GM18502 (cell line): ENCODE measurements around the gene KCTD19.

Source experiments
- ATAC-seq: cut with Tn5 transposase; IDR thresholded peaks from one replicate; pipeline ENCODE4 v1.9.1; 2021; ENCODE audit warnings: mild to moderate bottlenecking; ENCODE audit not compliant: unreplicated experiment, poor library complexity

KCTD19 gene

DNA sequence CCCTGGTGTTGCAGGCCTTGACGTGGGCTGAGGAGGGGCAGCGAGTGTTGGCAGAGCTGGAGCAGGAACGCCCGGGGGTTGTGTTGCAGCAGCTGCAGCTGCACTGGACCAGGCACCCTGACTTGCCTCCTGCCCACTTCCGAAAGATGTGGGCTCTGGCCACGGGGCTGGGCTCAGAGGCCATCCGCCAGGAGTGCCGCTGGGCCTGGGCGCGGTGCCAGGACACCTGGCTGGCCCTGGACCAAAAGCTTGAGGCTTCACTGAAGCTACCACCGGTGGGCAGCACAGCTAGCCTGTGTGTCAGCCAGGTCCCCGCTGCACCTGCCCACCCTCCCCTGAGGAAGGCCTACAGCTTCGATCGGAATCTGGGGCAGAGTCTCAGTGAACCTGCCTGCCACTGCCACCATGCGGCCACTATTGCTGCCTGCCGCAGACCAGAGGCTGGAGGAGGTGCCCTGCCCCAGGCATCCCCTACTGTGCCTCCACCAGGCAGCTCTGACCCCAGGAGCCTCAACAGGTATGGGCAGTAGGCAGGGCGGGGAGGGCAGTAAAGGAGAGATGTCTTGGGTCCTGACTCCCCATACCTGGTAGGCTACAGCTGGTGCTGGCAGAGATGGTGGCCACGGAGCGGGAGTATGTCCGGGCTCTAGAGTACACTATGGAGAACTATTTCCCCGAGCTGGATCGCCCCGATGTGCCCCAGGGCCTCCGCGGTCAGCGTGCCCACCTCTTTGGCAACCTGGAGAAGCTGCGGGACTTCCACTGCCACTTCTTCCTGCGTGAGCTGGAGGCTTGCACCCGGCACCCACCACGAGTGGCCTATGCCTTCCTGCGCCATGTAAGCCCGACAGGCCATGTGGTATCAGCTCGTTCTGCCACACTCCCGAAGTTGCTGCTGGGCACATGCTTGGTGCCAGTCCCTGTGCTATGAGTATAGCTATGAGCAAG, 41.6 kb downstream of the KCTD19 start:
- ATAC-seq: no peak

GRCh38 chr16:67283826-67284555, 42.5 kb downstream of the KCTD19 start:
- ATAC-seq: no peak

- no peak for ATAC-seq
These were observed 43.3 kb downstream of the KCTD19 start for GRCh38 chr16:67283039-67283825.

- ATAC-seq: no peak
These were observed 44.1 kb downstream of the KCTD19 start for GRCh38 chr16:67282447-67282805.

- ATAC-seq: no peak
These were observed 44.8 kb downstream of the KCTD19 start for GRCh38 chr16:67281536-67282446.

DNA sequence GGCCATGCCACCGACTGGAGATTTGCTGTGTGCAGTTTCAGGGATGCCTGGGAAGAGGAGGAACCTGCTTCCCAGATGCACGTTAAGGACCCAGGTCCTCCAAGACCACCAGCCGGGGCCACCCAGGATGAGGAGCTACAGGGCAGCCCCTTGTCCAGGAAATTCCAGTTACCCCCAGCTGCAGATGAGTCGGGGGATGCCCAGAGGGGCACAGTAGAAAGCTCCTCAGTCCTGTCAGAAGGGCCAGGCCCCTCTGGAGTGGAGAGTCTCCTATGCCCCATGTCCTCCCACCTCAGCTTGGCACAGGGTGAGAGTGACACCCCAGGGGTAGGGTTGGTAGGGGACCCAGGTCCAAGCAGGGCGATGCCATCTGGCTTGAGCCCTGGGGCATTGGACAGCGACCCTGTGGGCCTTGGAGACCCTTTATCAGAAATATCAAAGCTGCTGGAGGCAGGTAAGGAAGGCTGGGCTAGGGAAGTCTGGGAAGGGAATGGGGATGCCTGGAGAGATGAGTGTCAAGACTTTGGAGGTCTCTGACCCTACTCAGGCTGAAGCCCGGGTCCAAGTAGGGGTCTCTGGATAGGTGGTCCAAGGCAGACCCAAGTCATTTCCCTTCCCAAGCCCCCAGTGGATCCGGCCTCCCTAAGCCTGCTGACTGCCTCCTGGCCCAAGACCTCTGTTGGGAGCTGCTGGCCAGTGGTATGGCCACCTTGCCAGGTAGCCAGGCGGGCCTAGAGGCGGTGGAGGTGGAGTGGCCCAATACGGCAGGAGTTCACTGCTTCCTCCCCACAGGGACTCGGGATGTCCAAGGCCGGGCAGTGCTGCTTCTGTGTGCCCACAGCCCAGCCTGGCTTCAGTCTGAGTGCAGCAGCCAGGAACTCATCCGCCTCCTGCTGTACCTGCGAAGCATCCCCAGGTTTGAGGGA, 46.2 kb downstream of the KCTD19 start:
- ATAC-seq: no peak

DNA sequence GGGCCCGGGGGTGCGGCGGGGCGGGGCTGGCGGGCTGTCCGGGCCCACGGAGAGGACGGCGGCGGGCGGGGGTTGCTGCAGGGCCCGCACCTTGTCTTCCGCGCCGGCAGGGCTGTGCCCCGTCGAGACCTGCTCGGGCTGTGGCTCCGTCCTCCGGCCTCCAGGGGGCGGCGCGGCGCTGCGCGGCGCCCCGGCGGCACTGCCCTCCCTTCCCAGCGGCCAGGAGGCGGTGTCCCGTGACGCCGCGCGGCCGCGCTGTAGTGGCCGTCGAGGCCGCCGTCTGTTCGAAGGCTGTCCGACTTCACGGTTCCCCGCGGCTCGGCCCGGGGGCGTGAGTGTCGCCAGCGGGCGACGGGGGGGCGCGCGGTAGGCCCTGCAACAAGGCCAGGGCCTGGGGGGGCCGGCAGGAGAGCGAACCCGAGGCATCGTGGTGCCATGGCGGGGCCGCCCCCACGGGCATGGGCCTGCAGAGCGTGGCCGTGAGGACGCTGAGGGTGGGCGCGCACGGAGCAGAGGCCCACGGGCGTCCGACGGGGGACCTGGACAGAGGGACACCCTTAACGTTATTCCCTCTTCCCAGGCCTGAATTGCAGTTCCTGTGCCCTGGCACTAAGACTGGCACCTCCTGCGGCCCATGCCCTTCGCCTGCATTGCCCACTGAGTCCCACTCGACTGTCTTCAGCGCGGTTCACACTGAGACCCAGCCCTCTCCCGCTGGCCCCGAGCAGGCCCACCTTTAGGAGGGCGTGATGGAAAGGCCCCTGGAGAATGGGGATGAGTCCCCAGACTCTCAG, 47.0 kb downstream of the KCTD19 start, which contains the start of gene PLEKHG4:
TSS of gene PLEKHG4 (plus strand) at position 237 of the 794 bp plus-strand sequence. CDS start at position 750, 513 bp downstream.
- peak; percentile 82 for ATAC-seq

- ATAC-seq: peak; percentile 45
These were observed 47.7 kb downstream of the KCTD19 start for GRCh38 chr16:67278773-67279295.

GRCh38 chr16:67277999-67278772, 48.4 kb downstream of the KCTD19 start:
- ATAC-seq: no peak

DNA sequence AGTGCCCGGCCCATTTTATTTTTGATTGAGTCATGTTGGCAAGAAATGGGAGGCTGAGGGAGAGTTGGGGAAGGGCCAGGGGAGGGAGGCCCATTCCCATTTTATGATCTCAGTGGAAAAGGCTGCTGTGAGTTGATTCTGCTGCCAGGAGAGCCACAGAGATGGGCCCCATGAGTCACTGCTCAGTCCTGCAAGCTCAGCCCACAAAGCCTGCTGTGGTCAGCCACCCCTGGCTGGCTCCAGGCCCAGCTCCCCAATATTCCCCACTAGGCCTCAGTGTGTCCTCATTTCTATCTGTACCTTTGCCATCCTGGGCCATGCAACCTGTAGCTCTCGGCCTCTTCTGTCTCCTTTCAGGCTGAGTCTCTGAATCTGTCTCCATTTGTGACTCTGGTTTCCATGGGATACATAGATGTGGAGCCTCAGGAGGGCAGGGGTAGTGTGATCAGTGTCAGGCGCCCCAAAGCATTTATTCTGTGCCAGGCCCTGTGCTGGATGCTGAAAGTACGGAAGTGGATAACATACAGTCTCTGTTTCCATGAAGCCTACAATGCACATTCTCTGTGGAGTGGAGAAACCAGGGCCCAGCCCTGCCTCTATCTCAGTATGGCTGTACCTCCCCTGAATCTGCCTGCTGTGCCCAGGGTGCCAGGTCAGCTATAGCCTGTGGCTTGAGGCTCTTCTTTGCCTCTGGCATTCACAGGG, 49.1 kb downstream of the KCTD19 start:
- ATAC-seq: no peak

GRCh38 chr16:67275321-67275720, 51.2 kb downstream of the KCTD19 start:
- ATAC-seq: no peak

DNA sequence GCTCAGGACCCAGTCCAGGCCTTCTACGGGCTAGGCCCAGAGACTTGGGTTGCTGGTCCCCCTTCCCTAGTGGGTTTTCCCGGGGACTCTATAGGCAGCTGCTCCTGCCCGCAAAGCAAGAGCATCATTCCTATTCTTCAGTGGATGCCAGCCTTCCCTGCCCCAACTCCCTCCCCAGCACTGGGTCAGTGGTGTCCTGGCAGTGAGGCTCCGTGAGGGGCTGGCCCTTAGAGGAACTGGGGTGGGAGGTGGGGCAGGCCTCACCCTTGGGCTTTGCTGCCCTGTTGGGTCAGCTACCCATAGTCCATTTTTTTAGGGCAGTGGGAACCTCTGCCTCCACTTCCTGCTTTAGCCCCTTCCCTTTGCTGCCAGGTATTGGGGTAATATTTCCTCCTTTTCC, 55.1 kb downstream of the KCTD19 start:
- ATAC-seq: no peak

DNA sequence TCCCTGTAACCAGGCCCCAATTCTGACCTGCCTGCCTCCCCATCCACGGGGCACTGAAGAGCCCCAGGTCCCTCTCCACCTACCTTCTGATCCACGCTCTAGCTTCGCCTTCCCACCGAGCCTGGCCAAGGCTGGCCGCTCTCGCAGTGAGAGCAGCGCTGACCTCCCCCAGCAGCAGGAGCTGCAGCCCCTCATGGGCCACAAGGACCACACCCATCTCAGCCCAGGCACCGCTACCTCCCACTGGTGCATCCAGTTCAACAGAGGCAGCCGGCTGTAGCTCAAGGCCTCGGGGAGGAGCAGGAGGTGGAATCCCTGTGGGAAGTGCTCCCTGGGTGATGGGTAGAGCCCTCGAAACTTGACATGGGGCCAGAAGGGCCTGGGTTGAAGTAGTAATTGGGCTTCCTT, 55.6 kb downstream of the KCTD19 start:
- ATAC-seq: no peak

GRCh38 chr16:67269766-67270165, 56.8 kb downstream of the KCTD19 start:
- ATAC-seq: no peak

DNA sequence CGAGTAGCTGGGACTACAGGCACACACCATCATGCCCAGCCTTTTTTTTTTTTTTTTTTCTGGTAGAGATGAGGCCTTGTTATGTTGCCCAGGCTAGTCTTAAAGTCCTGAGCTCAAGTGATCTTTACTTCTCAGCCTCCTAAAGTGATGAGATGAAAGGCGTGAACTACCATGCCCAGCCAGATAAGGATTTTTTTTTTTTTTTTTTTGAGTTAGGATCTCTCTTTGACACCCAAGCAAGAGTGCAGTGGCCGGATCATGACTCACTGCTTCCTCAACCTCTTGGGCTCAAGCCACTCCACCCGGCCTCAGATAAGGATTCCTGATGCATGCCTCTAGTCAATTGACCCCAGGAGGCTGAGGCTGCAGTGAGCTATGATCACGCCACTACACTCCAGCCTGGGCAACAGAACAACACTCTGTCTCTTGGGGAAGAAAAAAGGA, 58.4 kb downstream of the KCTD19 start:
- no peak for ATAC-seq

- ATAC-seq: no peak
These were observed 60.7 kb downstream of the KCTD19 start for GRCh38 chr16:67265834-67266233.
